Karpas-422 (cell line): ENCODE measurements around the gene SLC39A11. TPM values are rescaled to one million over a fixed set of nuclear protein-coding genes. Genes with fewer than 3 reads are reported as not detected.
A peak's percentile ranks its signal among the peaks of the same experiment; 100 is the strongest.

Experiments
- DNase-seq: peaks from one replicate; pipeline ENCODE4 v3.0.0-alpha.2; 2015
- H2AFZ ChIP-seq: fragments of 200-600 bp; sonication (generic); 2 replicates; pipeline ENCODE4 v1.6.1; 2014; ENCODE audit warnings: antibody characterized with exemption, low read length, mixed read lengths
- H3K27ac ChIP-seq: fragments of 200-600 bp; sonication (generic); 2 replicates; pipeline ENCODE4 v1.5.1; 2014; ENCODE audit warnings: mild to moderate bottlenecking, low read length, moderate library complexity
- H3K27me3 ChIP-seq: fragments of 200-600 bp; sonication (generic); 2 replicates; pipeline ENCODE4 v1.6.1; 2014; ENCODE audit warnings: low read length, mixed read lengths
- H3K36me3 ChIP-seq: fragments of 200-600 bp; sonication (generic); 2 replicates; pipeline ENCODE4 v1.6.1; 2014; ENCODE audit warnings: low read length, mixed read lengths; ENCODE audit not compliant: insufficient read depth
- H3K4me1 ChIP-seq: fragments of 200-600 bp; sonication (generic); 2 replicates; pipeline ENCODE4 v1.6.1; 2014; ENCODE audit warnings: mild to moderate bottlenecking, low read length, mixed read lengths
- H3K4me2 ChIP-seq: fragments of 200-600 bp; sonication (generic); 2 replicates; pipeline ENCODE4 v1.6.1; 2014; ENCODE audit warnings: low read length, low read depth, mild to moderate bottlenecking; ENCODE audit not compliant: poor library complexity, severe bottlenecking
- H3K4me3 ChIP-seq: fragments of 200-600 bp; sonication (generic); 2 replicates; pipeline ENCODE4 v1.5.1; 2014; ENCODE audit warnings: mild to moderate bottlenecking, antibody characterized with exemption, low read length, mixed read lengths
- H3K79me2 ChIP-seq: fragments of 200-600 bp; sonication (generic); 2 replicates; pipeline ENCODE4 v1.6.1; 2014; ENCODE audit warnings: mild to moderate bottlenecking, low read length, mixed read lengths
- H3K9ac ChIP-seq: fragments of 200-600 bp; sonication (generic); 2 replicates; pipeline ENCODE4 v1.6.0; 2014; ENCODE audit warnings: low read length
- H3K9me2 ChIP-seq: fragments of 200-600 bp; sonication (generic), shearing (Covaris generic); replicated peaks from 2 replicates; pipeline ENCODE4 v1.6.0; 2014; ENCODE audit warnings: mild to moderate bottlenecking, low read length, moderate library complexity; ENCODE audit not compliant: insufficient read depth
- H3K9me3 ChIP-seq: fragments of 300-700, 200-600 bp; sonication (generic); 2 replicates; pipeline ENCODE4 v1.6.1; 2014; ENCODE audit warnings: low read length, mixed read lengths
- H4K20me1 ChIP-seq: fragments of 200-600 bp; sonication (generic); 2 replicates; pipeline ENCODE4 v1.6.1; 2014; ENCODE audit warnings: mild to moderate bottlenecking, antibody characterized with exemption, low read length, low read depth; ENCODE audit not compliant: insufficient read depth
- total RNA-seq: library from RNA; depleted of rRNA; stranded (reverse); fragments of >200 nt; shearing (Covaris generic); gene quantifications from 2 replicates; pipeline ENCODE4 v1.2.3, GENCODE V29; 2014; ENCODE audit warnings: low replicate concordance

The SLC39A11 gene
- total RNA-seq, 1 experiment from 2014 or later: 49.6 TPM

DNA sequence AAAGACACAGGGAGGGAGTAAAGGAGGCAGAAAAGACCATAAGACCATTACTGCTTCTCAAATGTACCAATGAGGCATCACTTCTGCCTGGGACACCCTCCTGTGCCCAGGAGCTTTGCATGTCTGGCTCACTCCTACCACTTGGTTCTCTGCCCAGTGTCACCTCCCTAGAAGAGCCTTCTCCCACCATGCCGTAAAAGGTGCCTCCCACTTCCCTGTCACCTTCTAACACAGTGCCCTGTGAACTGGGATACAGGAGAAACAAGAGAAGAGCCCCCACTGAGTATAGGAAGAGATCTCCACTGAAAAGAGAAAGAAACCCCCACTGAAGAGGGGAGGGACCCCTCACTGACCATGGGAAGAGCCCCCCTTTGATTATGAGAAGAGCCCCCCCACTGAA lies 486.9 kb downstream of the SLC39A11 start:
- Histone ChIP-seq H3K9ac (no peak overlapping the region), H3K9me3 (peaks cover 11% of the 10 kb centered on the region; the same call in 1 of the 2 replicates), H3K36me3 (0 out of 2 replicates have a peak, but pooled peaks cover 5% of the 10 kb centered on the region), H2AFZ (no peak overlapping the region), H3K27ac (no peak overlapping the region), H3K79me2 (no peaks in the 10 kb centered on the region), H3K4me1 (peaks cover 12% of the 10 kb centered on the region), H3K4me2 (no peak overlapping the region), H3K9me2 (no peaks in the 10 kb centered on the region), H3K4me3 (no peak overlapping the region), H4K20me1 (no peaks in the 10 kb centered on the region), H3K27me3 (no peaks in the 10 kb centered on the region)
- DNase-seq: no peak

DNA sequence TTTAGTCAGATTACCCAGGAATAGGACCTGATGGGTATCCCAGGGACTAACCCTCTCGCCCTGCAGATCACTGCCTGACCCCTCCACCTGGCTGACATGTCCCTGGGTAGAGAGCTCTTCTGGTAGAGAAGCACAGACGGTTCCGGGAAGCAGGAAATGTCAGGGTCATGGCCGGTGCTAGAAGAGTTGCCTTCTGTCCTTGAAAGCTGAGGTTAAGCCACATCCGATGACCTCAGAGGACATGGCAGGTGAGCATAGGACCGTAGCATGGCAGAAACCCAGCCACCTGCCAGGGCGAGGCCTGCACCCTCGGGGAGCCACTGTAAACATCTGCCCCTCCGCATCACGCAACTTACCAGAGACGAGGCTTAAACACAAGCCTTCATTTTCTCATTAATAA lies 488.0 kb downstream of the SLC39A11 start:
- no peaks in the 10 kb centered on the region for H3K9me2 ChIP-seq
- no peak overlapping the region for H3K27ac ChIP-seq
- H4K20me1 ChIP-seq: no peaks in the 10 kb centered on the region
- H3K27me3 ChIP-seq: no peaks in the 10 kb centered on the region
- peaks cover 11% of the 10 kb centered on the region; the same call in 1 of the 2 replicates for H3K9me3 ChIP-seq
- DNase-seq: no peak
- no peak overlapping the region for H2AFZ ChIP-seq
- 0 out of 2 replicates have a peak, but pooled peaks cover 5% of the 10 kb centered on the region for H3K36me3 ChIP-seq
- no peaks in the 10 kb centered on the region for H3K79me2 ChIP-seq
- H3K9ac ChIP-seq: no peak overlapping the region
- H3K4me1 ChIP-seq: peaks cover 12% of the 10 kb centered on the region
- no peak overlapping the region for H3K4me3 ChIP-seq
- H3K4me2 ChIP-seq: no peak overlapping the region

DNA sequence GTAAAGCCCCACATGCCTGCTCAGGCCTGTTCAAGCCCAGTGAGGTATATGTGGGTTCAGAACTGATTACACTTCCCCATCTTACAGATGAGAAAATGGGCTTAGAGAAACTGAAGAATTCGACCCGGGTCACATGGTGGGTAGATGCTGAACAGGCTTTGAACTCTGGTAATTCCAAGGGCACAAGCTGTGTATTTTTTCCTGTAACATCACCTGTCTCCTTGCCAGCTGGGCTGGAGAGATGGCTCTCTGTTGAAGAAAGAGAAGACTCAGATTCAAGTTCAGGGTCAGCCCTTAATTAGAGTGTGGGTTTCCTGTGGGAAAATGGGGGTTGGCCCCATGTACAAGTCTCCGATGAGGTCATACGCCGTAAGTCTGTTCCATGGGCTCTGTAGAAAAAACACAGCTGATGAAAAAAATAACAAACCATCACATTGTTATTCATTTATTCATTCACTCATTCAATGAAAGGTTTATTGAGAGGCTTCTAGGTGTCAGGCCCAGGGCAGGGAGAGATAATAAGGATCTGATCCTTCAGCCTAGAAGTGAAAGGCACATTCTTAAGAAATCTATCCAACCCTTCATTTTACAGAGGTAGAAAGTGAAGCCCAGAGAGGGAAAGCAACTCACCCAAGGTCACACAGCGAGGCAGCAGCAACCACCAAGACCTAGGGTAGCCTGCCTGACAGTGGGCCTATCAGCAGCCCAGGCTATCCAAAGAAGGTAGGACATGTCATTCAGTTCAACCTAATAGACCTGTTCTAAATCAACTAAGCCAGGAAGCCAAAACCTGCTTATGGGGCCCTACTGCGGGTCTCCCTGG lies 488.9 kb downstream of the SLC39A11 start:
- Histone ChIP-seq H4K20me1 (no peaks in the 10 kb centered on the region), H3K4me1 (peaks cover 13% of the 10 kb centered on the region), H2AFZ (no peak overlapping the region), H3K9me3 (peaks cover 11% of the 10 kb centered on the region; the same call in 1 of the 2 replicates), H3K9me2 (no peaks in the 10 kb centered on the region), H3K79me2 (no peaks in the 10 kb centered on the region), H3K4me2 (peak overlapping the region; percentile 29), H3K27me3 (no peaks in the 10 kb centered on the region), H3K36me3 (0 out of 2 replicates have a peak, but pooled peaks cover 5% of the 10 kb centered on the region), H3K4me3 (no peak overlapping the region), H3K9ac (no peak overlapping the region), H3K27ac (no peak overlapping the region)
- no peak for DNase-seq

DNA sequence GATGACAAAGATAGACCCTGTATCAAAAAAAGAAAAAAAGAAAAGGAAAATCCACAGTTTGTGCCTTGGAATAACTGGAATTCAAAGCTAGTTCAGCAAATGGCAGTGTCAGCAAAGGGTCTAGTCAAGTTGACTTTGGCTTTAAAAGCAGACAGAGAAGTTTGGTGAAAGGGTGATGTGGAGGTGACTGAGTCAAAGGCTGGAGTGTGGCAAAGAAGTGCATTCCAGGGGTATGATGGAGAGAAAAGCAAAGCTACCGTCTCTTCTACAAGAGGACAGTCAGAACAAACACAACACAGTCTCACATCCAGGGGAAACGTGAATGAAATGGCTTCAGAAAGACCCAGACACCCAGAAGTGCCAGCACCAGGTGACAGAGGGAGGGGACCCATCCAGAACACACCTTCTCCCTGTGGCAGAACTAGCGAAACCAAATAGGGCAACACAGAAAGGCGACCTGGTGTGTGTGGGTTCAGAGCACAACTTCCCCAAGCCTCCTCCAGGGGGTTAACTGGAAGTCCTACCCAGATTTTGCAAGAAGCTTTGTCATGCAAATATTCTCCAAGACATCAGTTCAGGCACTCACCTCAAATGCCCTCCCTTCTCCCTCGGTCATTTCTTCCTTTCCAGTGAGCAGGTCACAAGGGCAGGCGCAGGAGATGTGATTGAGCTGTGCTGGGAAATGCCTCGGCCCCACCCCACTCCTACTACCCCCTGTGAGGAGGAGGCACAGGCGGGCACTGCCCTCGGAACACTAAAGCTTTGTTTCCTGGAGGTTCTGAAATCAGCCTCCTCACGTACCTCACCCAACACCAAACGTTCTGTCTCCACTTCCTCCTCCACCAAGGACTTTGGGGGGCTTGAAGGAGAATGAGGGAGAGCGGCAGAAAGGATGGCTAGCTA lies 489.7 kb downstream of the SLC39A11 start:
- Histone ChIP-seq H3K9me3 (peaks cover 2% of the 10 kb centered on the region; the same call in 1 of the 2 replicates), H3K36me3 (no peaks in the 10 kb centered on the region), H2AFZ (no peak overlapping the region), H3K4me3 (no peak overlapping the region), H3K4me1 (peaks cover 22% of the 10 kb centered on the region), H4K20me1 (no peaks in the 10 kb centered on the region), H3K9ac (no peak overlapping the region), H3K27ac (no peak overlapping the region), H3K9me2 (no peaks in the 10 kb centered on the region), H3K79me2 (no peaks in the 10 kb centered on the region), H3K4me2 (peak overlapping the region; percentile 29), H3K27me3 (no peaks in the 10 kb centered on the region)
- peak; percentile 69 for DNase-seq

DNA sequence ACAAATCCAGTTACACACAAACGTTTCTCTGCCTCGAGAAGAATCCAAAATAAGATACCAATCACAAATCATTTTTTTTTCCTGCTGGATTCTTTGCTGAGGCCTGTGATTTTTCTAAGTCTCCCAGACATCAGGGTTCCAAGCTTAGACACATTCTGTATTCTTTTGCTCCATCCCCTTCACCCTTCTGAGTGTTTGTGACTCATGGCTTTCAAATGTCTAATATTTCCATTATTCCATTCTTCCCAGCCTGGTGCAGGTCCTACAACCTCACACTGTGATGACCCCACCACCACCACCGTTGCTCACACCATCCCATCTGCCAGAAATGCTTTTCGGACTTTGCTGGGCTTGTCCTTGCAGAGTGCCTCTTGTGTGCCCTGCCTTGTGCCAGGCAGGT lies 491.6 kb downstream of the SLC39A11 start:
- H3K27me3 ChIP-seq: no peaks in the 10 kb centered on the region

DNA sequence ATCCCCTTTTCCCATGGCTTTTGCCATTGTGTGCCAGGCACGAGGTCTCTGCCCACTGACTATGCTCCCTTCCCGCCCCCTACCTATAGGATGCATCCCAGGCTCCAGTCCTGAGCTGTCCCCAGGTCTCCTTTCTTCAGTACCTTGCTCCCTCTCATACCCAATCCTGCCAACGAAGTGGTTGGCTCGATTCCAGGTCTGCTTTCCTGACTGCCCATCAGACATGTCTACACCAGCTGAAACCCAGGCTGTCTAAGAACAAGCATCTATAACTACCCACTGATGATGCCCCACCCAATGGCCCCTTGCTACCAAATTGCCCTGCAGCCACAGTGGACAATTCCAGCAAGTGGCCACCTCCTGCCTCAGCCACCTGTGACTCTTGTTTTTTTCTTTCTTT lies 492.6 kb downstream of the SLC39A11 start:
- no peaks in the 10 kb centered on the region for H3K36me3 ChIP-seq
- H3K9me3 ChIP-seq: no peaks in the 10 kb centered on the region
- H3K9ac ChIP-seq: no peak overlapping the region
- H3K4me3 ChIP-seq: no peak overlapping the region
- no peak for DNase-seq
- peaks cover 29% of the 10 kb centered on the region for H3K4me1 ChIP-seq
- no peaks in the 10 kb centered on the region for H3K27me3 ChIP-seq
- H4K20me1 ChIP-seq: no peaks in the 10 kb centered on the region
- no peak overlapping the region for H3K4me2 ChIP-seq
- no peaks in the 10 kb centered on the region for H3K79me2 ChIP-seq
- no peak overlapping the region for H2AFZ ChIP-seq
- H3K27ac ChIP-seq: no peak overlapping the region
- no peaks in the 10 kb centered on the region for H3K9me2 ChIP-seq

More for the DNA sequence above, 491.6 kb downstream of the SLC39A11 start:
- Histone ChIP-seq H3K4me1 (peaks cover 29% of the 10 kb centered on the region), H3K4me3 (no peak overlapping the region), H3K9ac (no peak overlapping the region), H3K27ac (no peak overlapping the region), H4K20me1 (no peaks in the 10 kb centered on the region), H3K9me3 (no peaks in the 10 kb centered on the region), H2AFZ (no peak overlapping the region), H3K9me2 (no peaks in the 10 kb centered on the region), H3K79me2 (no peaks in the 10 kb centered on the region), H3K36me3 (no peaks in the 10 kb centered on the region), H3K4me2 (no peak overlapping the region)
- no peak for DNase-seq

DNA sequence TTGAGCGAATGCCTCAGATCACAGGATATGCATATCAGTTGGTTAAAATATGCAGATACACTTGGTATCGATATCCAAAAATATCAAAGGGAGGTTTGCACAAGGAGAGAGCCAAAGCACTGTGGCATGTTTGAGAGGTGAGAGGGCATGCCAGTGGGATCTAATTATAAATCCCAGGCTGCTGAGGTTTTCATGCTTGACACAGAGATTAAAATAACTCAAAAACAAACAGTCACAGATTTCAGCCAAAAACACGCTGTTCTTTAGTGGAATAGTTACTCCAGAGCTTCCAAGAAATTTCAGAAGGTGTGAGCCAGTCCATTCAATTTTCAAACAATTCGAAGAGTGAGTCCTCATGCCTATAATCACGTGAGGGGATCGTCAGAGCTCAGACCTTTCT lies 493.8 kb downstream of the SLC39A11 start:
- no peak overlapping the region for H3K27ac ChIP-seq
- no peaks in the 10 kb centered on the region for H3K9me3 ChIP-seq
- DNase-seq: no peak
- no peaks in the 10 kb centered on the region for H3K27me3 ChIP-seq
- no peaks in the 10 kb centered on the region for H3K9me2 ChIP-seq
- no peaks in the 10 kb centered on the region for H3K79me2 ChIP-seq
- H3K9ac ChIP-seq: no peak overlapping the region
- H2AFZ ChIP-seq: no peak overlapping the region
- H3K4me3 ChIP-seq: no peak overlapping the region
- H3K4me1 ChIP-seq: peaks cover 29% of the 10 kb centered on the region
- no peak overlapping the region for H3K4me2 ChIP-seq
- no peaks in the 10 kb centered on the region for H3K36me3 ChIP-seq
- H4K20me1 ChIP-seq: no peaks in the 10 kb centered on the region
